DND-41 (cell line): ENCODE results near the gene SIPA1L3.

Experiments
- ATAC-seq: fragments of 200-7000 bp; cut with Tn5 transposase; 3 replicates; pipeline ENCODE4 v1.9.1; 2021; ENCODE audit warnings: low read depth; ENCODE audit not compliant: insufficient read depth
- DNase-seq: peaks from one replicate; pipeline ENCODE4 v3.0.0-alpha.2; 2020
- H2AFZ ChIP-seq: 2 replicates; pipeline ENCODE4 v1.6.0; 2012; ENCODE audit warnings: low read depth, low read length
- H3K27ac ChIP-seq: 2 replicates; pipeline ENCODE4 v1.5.1; 2012; ENCODE audit warnings: low read length, inconsistent platforms
- H3K27me3 ChIP-seq: fragments of 200-600 bp; sonication (generic); 2 replicates; pipeline ENCODE4 v1.6.0; 2012; ENCODE audit warnings: low read length, mild to moderate bottlenecking, inconsistent platforms; ENCODE audit not compliant: insufficient read depth, poor library complexity
- H3K36me3 ChIP-seq: 2 replicates; pipeline ENCODE4 v1.5.1; 2012; ENCODE audit warnings: low read length, inconsistent platforms; ENCODE audit not compliant: insufficient read depth
- H3K4me1 ChIP-seq: 2 replicates; pipeline ENCODE4 v1.5.1; 2012; ENCODE audit warnings: mild to moderate bottlenecking, low read length; ENCODE audit not compliant: insufficient read depth
- H3K4me2 ChIP-seq: 2 replicates; pipeline ENCODE4 v1.6.0; 2012; ENCODE audit warnings: mild to moderate bottlenecking, moderate library complexity, low read length, inconsistent platforms; ENCODE audit not compliant: insufficient read depth
- H3K4me3 ChIP-seq, 2 experiments: fragments of 200-600 bp in 1 of 2; shearing (Covaris generic) in 1 of 2; 2 replicates each; pipeline ENCODE4 v1.5.1; 2012 to 2016; ENCODE audit warnings: inconsistent platforms in 2 of 2, low read length in 2 of 2, mild to moderate bottlenecking in 2 of 2, low read depth in 1 of 2, moderate library complexity in 1 of 2
- H3K79me2 ChIP-seq: 2 replicates; pipeline ENCODE4 v1.6.0; 2012; ENCODE audit warnings: low read length, inconsistent platforms; ENCODE audit not compliant: insufficient read depth
- H3K9ac ChIP-seq: 2 replicates; pipeline ENCODE4 v1.6.0; 2012; ENCODE audit warnings: low read depth, mild to moderate bottlenecking, inconsistent platforms, low read length, moderate library complexity
- H3K9me3 ChIP-seq: 2 replicates; pipeline ENCODE4 v1.5.1; 2012; ENCODE audit warnings: low read length, moderate library complexity, mild to moderate bottlenecking, inconsistent platforms; ENCODE audit not compliant: insufficient read depth, severe bottlenecking
- H4K20me1 ChIP-seq: 2 replicates; pipeline ENCODE4 v1.6.0; 2012; ENCODE audit warnings: low read length; ENCODE audit not compliant: insufficient read depth
- CTCF ChIP-seq: IDR thresholded peaks from 2 replicates; pipeline ENCODE4 v1.5.1; 2012; ENCODE audit warnings: borderline replicate concordance, low read length, moderate library complexity, mild to moderate bottlenecking; ENCODE audit not compliant: poor library complexity, severe bottlenecking; ENCODE audit errors: extremely low read depth
- EZH2 ChIP-seq: IDR thresholded peaks from 3 replicates; pipeline ENCODE4 v1.6.1; 2012; ENCODE audit warnings: borderline replicate concordance, low read depth, mild to moderate bottlenecking, moderate library complexity, low read length, inconsistent platforms; ENCODE audit not compliant: severe bottlenecking

Gene SIPA1L3

GRCh38 chr19:38185562-38185961 lies 278.6 kb downstream of the SIPA1L3 start:
- Histone ChIP-seq H3K79me2 (no peaks in the 10 kb centered on the region), H3K27ac (no peak overlapping the region), H3K4me2 (no peak overlapping the region), H3K4me3 (no peak overlapping the region), H4K20me1 (no peaks in the 10 kb centered on the region), H3K27me3 (no peaks in the 10 kb centered on the region), H3K9me3 (peaks cover 4% of the 10 kb centered on the region), H3K36me3 (peaks cover 13% of the 10 kb centered on the region), H3K4me1 (peaks cover 5% of the 10 kb centered on the region; the same call in 1 of the 2 replicates), H2AFZ (no peak overlapping the region), H3K9ac (no peak overlapping the region)
- ATAC-seq (no peak), DNase-seq (no peak)
- no peak for TF ChIP-seq EZH2
- no peak for TF ChIP-seq CTCF

- no peaks in the 10 kb centered on the region for H4K20me1 ChIP-seq
- ATAC-seq (no peak), DNase-seq (no peak)
- H2AFZ ChIP-seq: no peak overlapping the region
- TF ChIP-seq CTCF (no peak), EZH2 (no peak)
- no peak overlapping the region for H3K4me3 ChIP-seq
- no peaks in the 10 kb centered on the region for H3K27me3 ChIP-seq
- H3K9me3 ChIP-seq: no peaks in the 10 kb centered on the region
- peaks cover 5% of the 10 kb centered on the region; the same call in 1 of the 2 replicates for H3K4me1 ChIP-seq
- H3K27ac ChIP-seq: no peak overlapping the region
- no peak overlapping the region for H3K4me2 ChIP-seq
- no peaks in the 10 kb centered on the region for H3K79me2 ChIP-seq
- H3K36me3 ChIP-seq: 0 out of 2 replicates have a peak, but pooled peaks cover 2% of the 10 kb centered on the region
- H3K9ac ChIP-seq: no peak overlapping the region
Observed at GRCh38 chr19:38190061-38190460, 283.1 kb downstream of the SIPA1L3 start.

- Histone ChIP-seq H3K4me1 (peaks cover 5% of the 10 kb centered on the region; the same call in 1 of the 2 replicates), H3K36me3 (0 out of 2 replicates have a peak, but pooled peaks cover 6% of the 10 kb centered on the region), H3K4me3 (no peak overlapping the region), H3K9me3 (no peaks in the 10 kb centered on the region), H3K27me3 (no peaks in the 10 kb centered on the region), H3K9ac (no peak overlapping the region), H3K79me2 (no peaks in the 10 kb centered on the region), H2AFZ (no peak overlapping the region), H4K20me1 (no peaks in the 10 kb centered on the region), H3K4me2 (no peak overlapping the region), H3K27ac (no peak overlapping the region)
- ATAC-seq (no peak), DNase-seq (no peak)
- no peak for TF ChIP-seq EZH2
- TF ChIP-seq CTCF: no peak
Observed at GRCh38 chr19:38190793-38191192, 283.8 kb downstream of the SIPA1L3 start.

- no peak for DNase-seq
- peaks cover 5% of the 10 kb centered on the region; the same call in 1 of the 2 replicates for H3K4me1 ChIP-seq
- H4K20me1 ChIP-seq: no peaks in the 10 kb centered on the region
- no peaks in the 10 kb centered on the region for H3K79me2 ChIP-seq
- H3K36me3 ChIP-seq: 0 out of 2 replicates have a peak, but pooled peaks cover 6% of the 10 kb centered on the region
- H3K27ac ChIP-seq: no peak overlapping the region
- no peaks in the 10 kb centered on the region for H3K27me3 ChIP-seq
- no peak overlapping the region for H2AFZ ChIP-seq
- ATAC-seq: no peak
- H3K9ac ChIP-seq: no peak overlapping the region
- H3K9me3 ChIP-seq: no peaks in the 10 kb centered on the region
- H3K4me3 ChIP-seq: no peak overlapping the region
- no peak for TF ChIP-seq EZH2
- TF ChIP-seq CTCF: no peak
- H3K4me2 ChIP-seq: no peak overlapping the region
Observed at GRCh38 chr19:38191747-38192146, 284.7 kb downstream of the SIPA1L3 start.
